Right atrium auricular region (tissue), 2 donors: ENCODE measurements around the gene PRUNE1. TPM values are rescaled to one million over a fixed set of nuclear protein-coding genes. Genes with fewer than 3 reads are reported as not detected.

Experiments used
- DNase-seq: peaks from one replicate; pipeline ENCODE4 v3.0.0-alpha.2; 2019; ENCODE audit warnings: low spot score
- H3K27ac ChIP-seq, 2 donors: fragments of 200-600 bp; sonication (generic); 1 replicate in 1 of 2; 2 replicates in 1 of 2; pipeline ENCODE4 v1.5.1; 2016 to 2019
- H3K27me3 ChIP-seq, 2 donors: fragments of 200-600 bp; sonication (generic); one replicate each; pipeline versions ENCODE4 v1.5.1 to v1.6.0; 2017 to 2019
- H3K36me3 ChIP-seq: fragments of 200-600 bp; sonication (generic); one replicate; pipeline ENCODE4 v1.5.1; 2016
- H3K4me1 ChIP-seq, 2 donors: fragments of 200-600 bp; sonication (generic); one replicate each; pipeline versions ENCODE4 v1.5.1 to v1.6.0; 2017 to 2019
- H3K4me3 ChIP-seq, 2 donors: fragments of 200-600 bp; sonication (generic); 1 replicate in 1 of 2; 2 replicates in 1 of 2; pipeline ENCODE4 v1.5.1; 2017 to 2019; ENCODE audit warnings: mild to moderate bottlenecking in 1 of 2, moderate library complexity in 1 of 2
- H3K9me3 ChIP-seq, 2 donors: fragments of 200-600 bp; sonication (generic); one replicate each; pipeline ENCODE4 v1.5.1; 2019
- total RNA-seq, 2 donors: library from RNA; depleted of rRNA; stranded (reverse); fragments of >200 nt; gene quantifications; one replicate each; pipeline ENCODE4 v1.1.0, GENCODE V29; 2016
- TF ChIP-seq, protein P1 (sequence below), 2 donors: fragments of 200-600 bp; sonication (generic); IDR thresholded peaks; one replicate each; pipeline ENCODE4 v1.5.1; 2019; ENCODE audit warnings: antibody characterized with exemption in 2 of 2

PRUNE1 gene
- total RNA-seq, 2 donors from 2014 or later: 52.0 to 68.4 TPM

DNA sequence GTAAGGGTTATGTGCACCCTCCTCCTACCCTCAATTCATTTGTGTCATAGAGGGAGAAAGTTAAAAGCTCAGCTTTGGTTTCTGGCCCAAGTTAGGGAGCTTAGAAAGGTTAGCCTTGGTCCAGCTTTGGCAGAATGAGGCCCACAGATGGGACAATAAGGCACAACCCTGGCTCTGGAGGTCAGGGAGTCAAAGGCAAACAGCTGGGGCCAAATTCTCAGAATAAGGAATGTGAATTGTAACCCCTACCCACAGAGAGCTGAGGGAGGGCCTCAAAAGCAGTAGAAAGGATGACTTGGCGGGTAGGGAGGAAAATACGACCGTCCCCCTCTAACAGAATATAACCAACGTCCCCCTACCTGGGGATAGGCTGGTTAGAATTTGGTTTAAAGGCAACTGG, 42.6 kb upstream of the PRUNE1 start:
- TF ChIP-seq, protein P1, sequence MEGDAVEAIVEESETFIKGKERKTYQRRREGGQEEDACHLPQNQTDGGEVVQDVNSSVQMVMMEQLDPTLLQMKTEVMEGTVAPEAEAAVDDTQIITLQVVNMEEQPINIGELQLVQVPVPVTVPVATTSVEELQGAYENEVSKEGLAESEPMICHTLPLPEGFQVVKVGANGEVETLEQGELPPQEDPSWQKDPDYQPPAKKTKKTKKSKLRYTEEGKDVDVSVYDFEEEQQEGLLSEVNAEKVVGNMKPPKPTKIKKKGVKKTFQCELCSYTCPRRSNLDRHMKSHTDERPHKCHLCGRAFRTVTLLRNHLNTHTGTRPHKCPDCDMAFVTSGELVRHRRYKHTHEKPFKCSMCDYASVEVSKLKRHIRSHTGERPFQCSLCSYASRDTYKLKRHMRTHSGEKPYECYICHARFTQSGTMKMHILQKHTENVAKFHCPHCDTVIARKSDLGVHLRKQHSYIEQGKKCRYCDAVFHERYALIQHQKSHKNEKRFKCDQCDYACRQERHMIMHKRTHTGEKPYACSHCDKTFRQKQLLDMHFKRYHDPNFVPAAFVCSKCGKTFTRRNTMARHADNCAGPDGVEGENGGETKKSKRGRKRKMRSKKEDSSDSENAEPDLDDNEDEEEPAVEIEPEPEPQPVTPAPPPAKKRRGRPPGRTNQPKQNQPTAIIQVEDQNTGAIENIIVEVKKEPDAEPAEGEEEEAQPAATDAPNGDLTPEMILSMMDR (IDR thresholded peaks at IDR 0.05): no peak
- no peak overlapping the region for H3K27ac ChIP-seq
- H3K4me1 ChIP-seq: peaks cover 0 to 12% of the 10 kb centered on the region in 2 donors
- no peak overlapping the region for H3K4me3 ChIP-seq
- H3K27me3 ChIP-seq: no peaks in the 10 kb centered on the region
- peaks cover 83% of the 10 kb centered on the region for H3K36me3 ChIP-seq
- H3K9me3 ChIP-seq: no peaks in the 10 kb centered on the region
- no peak for DNase-seq

DNA sequence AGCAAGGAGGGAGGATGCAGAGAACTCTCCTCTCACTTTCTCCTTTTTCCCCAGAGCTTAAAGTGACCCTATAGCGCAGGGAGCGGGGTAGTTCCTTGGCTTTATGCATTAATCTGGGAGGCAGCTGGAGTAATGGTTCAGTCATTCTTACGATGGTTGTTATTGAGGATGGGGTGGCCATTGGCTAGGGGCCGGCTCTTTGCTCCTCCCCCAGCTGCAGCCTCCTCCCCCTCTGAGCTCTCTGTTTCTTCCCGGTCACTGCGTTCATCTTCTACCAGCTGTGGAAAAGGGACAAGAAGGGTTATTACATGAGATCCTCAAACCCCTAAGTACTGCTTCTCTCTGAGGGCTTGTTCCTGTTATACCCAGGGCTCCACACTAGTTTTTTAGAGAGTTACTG, 42.2 kb upstream of the PRUNE1 start:
- Histone ChIP-seq H3K4me1 (peaks cover 0 to 16% of the 10 kb centered on the region in 2 donors), H3K27ac (no peak overlapping the region), H3K9me3 (no peaks in the 10 kb centered on the region), H3K36me3 (peaks cover 79% of the 10 kb centered on the region), H3K4me3 (no peak overlapping the region), H3K27me3 (no peaks in the 10 kb centered on the region)
- TF ChIP-seq, protein P1 (IDR thresholded peaks at IDR 0.05): no peak
- no peak for DNase-seq

DNA sequence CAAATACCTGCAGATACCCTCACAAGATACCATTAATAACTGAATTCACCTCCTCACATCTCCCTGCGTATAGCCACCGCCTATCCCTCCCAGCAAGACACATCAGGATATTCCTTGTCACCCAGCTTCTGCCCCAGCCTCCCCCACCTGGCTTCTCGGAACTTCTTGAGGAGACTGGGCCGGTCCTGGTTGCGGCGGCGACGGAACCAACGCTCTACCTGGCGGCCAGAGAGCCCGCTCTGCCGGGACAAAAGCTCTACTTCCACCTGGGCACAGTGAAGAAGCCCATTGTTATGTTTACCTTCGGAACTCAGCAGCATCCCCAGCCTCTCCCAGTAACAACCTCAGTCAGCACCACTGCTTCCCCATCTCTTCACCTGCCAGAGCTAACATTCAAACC, 40.3 kb upstream of the PRUNE1 start:
- TF ChIP-seq, protein P1 (IDR thresholded peaks at IDR 0.05): no peak
- DNase-seq: no peak
- Histone ChIP-seq H3K27me3 (no peaks in the 10 kb centered on the region), H3K36me3 (peaks cover 60% of the 10 kb centered on the region), H3K9me3 (no peaks in the 10 kb centered on the region), H3K27ac (no peak overlapping the region), H3K4me1 (peaks cover 0 to 36% of the 10 kb centered on the region in 2 donors), H3K4me3 (no peak overlapping the region)

DNA sequence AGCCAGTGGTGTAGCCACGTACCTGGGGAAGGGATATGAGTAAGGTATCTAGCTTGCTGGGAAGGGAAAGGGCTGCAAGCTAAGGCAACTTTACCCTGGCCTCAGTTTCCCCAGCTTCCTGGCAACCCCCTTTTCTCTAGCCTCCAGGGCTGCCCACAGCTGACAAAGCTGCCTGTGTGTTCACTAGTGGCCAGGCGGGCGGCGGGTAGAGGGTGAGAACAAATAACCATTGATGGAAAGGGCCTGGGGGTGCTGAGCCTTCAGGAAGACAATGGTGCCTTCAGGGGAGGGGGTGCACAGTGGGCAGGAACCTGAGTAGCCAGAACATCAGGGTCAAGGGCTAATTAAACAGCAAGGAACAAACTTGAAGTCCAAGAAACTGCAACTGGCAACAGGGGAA, 39.8 kb upstream of the PRUNE1 start:
- Histone ChIP-seq H3K36me3 (peaks cover 55% of the 10 kb centered on the region), H3K27ac (no peak overlapping the region), H3K4me1 (peaks cover 0 to 41% of the 10 kb centered on the region in 2 donors), H3K9me3 (no peaks in the 10 kb centered on the region), H3K4me3 (no peak overlapping the region), H3K27me3 (no peaks in the 10 kb centered on the region)
- TF ChIP-seq, protein P1 (IDR thresholded peaks at IDR 0.05): no peak
- no peak for DNase-seq

DNA sequence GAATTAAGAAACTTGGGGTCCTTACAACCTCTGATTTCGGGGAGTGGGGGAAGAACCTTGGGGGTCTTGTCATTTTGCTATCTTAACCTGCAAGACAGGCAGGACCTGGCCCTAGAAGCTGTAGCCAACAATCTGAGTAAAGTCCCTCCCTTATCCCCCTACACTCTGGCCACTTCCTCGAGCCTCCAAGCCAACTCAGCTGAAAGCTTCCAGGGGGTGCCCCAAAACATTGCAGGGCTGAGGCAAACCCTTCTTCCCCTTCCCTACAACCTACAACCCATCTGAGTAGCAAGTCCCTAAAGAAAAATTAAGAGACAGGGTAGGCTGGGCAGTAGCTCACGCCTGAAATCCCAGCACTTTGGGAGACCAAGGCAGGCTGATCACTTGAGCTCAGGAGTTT, 38.6 kb upstream of the PRUNE1 start:
- Histone ChIP-seq H3K9me3 (no peaks in the 10 kb centered on the region), H3K4me3 (no peak overlapping the region), H3K27me3 (no peaks in the 10 kb centered on the region), H3K27ac (no peak overlapping the region), H3K4me1 (peaks cover 0 to 44% of the 10 kb centered on the region in 2 donors), H3K36me3 (peaks cover 43% of the 10 kb centered on the region)
- DNase-seq: no peak
- TF ChIP-seq, protein P1 (IDR thresholded peaks at IDR 0.05): no peak
